GM06990 (cell line): ENCODE measurements around the gene RBBP9.

Experiments
- DNase-seq: peaks from one replicate; pipeline ENCODE4 v3.0.0-alpha.2; 2011; ENCODE audit not compliant: insufficient read length; ENCODE audit errors: extremely low read depth
- H3K27me3 ChIP-seq: replicated peaks from 2 replicates; pipeline ENCODE4 v1.6.0; 2011; ENCODE audit warnings: low read length; ENCODE audit not compliant: control insufficient read depth, insufficient read depth
- H3K36me3 ChIP-seq: 2 replicates; pipeline ENCODE4 v1.5.1; 2011; ENCODE audit warnings: low read length; ENCODE audit not compliant: control insufficient read depth, insufficient read depth
- H3K4me3 ChIP-seq: replicated peaks from 2 replicates; pipeline ENCODE4 v1.5.1; 2011; ENCODE audit warnings: low read depth, mild to moderate bottlenecking, control low read depth, low read length
- CTCF ChIP-seq: IDR thresholded peaks from 2 replicates; pipeline ENCODE4 v1.5.1; 2011; ENCODE audit warnings: low read length, control low read depth, mild to moderate bottlenecking, inconsistent platforms; ENCODE audit not compliant: insufficient read depth, poor library complexity, severe bottlenecking

RBBP9 gene

GRCh38 chr20:18496740-18497592, at the start of gene RBBP9:
RBBP9 (minus strand) TSS chr20:18497225; CDS start chr20:18497167, 58 bp downstream.
- H3K27me3 ChIP-seq, result no peaks in the 10 kb centered on the region
- no peak for TF ChIP-seq CTCF
- peaks cover 3% of the 10 kb centered on the region for H3K36me3 ChIP-seq
- peak within 1 kb of the TSS; percentile 95 for H3K4me3 ChIP-seq
- DNase-seq, result peak; percentile 81

- Histone ChIP-seq H3K27me3 (no peaks in the 10 kb centered on the region), H3K4me3 (no peak overlapping the region), H3K36me3 (peaks cover 30% of the 10 kb centered on the region)
- DNase-seq, result no peak
- TF ChIP-seq CTCF, result no peak
These were observed 48.5 kb upstream of the RBBP9 start for GRCh38 chr20:18545566-18545965.

- no peak for TF ChIP-seq CTCF
- Histone ChIP-seq H3K36me3 (peaks cover 34% of the 10 kb centered on the region), H3K4me3 (no peak overlapping the region), H3K27me3 (no peaks in the 10 kb centered on the region)
- no peak for DNase-seq
These were observed 46.9 kb upstream of the RBBP9 start for GRCh38 chr20:18543932-18544331.

GRCh38 chr20:18543216-18543615, 46.2 kb upstream of the RBBP9 start:
- TF ChIP-seq CTCF, result no peak
- Histone ChIP-seq H3K36me3 (peaks cover 34% of the 10 kb centered on the region), H3K27me3 (no peaks in the 10 kb centered on the region), H3K4me3 (no peak overlapping the region)
- no peak for DNase-seq

GRCh38 chr20:18541741-18542140, 44.7 kb upstream of the RBBP9 start:
- TF ChIP-seq CTCF, result no peak
- Histone ChIP-seq H3K36me3 (peaks cover 32% of the 10 kb centered on the region), H3K27me3 (no peaks in the 10 kb centered on the region), H3K4me3 (no peak overlapping the region)
- no peak for DNase-seq
